IMR-90 (cell line): ENCODE data around the gene BCAS1.

Experiments used
- BHLHE40 ChIP-seq: fragments of 150-350 bp; IDR thresholded peaks from 2 replicates; pipeline ENCODE4 v1.6.1; 2016; ENCODE audit warnings: mild to moderate bottlenecking, low read depth, low read length
- CEBPB ChIP-seq: IDR thresholded peaks from 2 replicates; pipeline ENCODE4 v1.6.1; 2012; ENCODE audit warnings: low read depth, low read length, improper control_type of control experiment
- CHD1 ChIP-seq: IDR thresholded peaks from 2 replicates; pipeline ENCODE4 v1.6.1; 2012; ENCODE audit warnings: low read depth, low read length, improper control_type of control experiment
- CTCF ChIP-seq: conservative IDR thresholded peaks from 2 replicates; pipeline ENCODE4 v1.5.1; 2012; ENCODE audit warnings: mild to moderate bottlenecking, low read depth, low read length, improper control_type of control experiment
- FOS ChIP-seq: fragments of 150-350 bp; IDR thresholded peaks from 2 replicates; pipeline ENCODE4 v1.6.1; 2016; ENCODE audit warnings: low read depth, low read length
- MAFK ChIP-seq: IDR thresholded peaks from 2 replicates; pipeline ENCODE4 v1.6.1; 2012; ENCODE audit warnings: low read depth, low read length, improper control_type of control experiment
- MXI1 ChIP-seq: IDR thresholded peaks from 2 replicates; pipeline ENCODE4 v1.6.1; 2012; ENCODE audit warnings: low read depth, mild to moderate bottlenecking, low read length, moderate library complexity, borderline replicate concordance
- POLR2A ChIP-seq: IDR thresholded peaks from 2 replicates; pipeline ENCODE4 v1.6.1; 2012; ENCODE audit warnings: mild to moderate bottlenecking, low read depth, low read length
- RAD21 ChIP-seq: IDR thresholded peaks from 2 replicates; pipeline ENCODE4 v1.6.1; 2012; ENCODE audit warnings: low read length, improper control_type of control experiment
- RCOR1 ChIP-seq: IDR thresholded peaks from 2 replicates; pipeline ENCODE4 v1.6.1; 2012; ENCODE audit warnings: mild to moderate bottlenecking, low read length, improper control_type of control experiment; ENCODE audit not compliant: insufficient replicate concordance
- RFX5 ChIP-seq: IDR thresholded peaks from 2 replicates; pipeline ENCODE4 v1.8.0; 2012; ENCODE audit warnings: low read depth, mild to moderate bottlenecking, low read length, moderate library complexity
- SMC3 ChIP-seq: fragments of 150-350 bp; IDR thresholded peaks from 2 replicates; pipeline ENCODE4 v1.6.1; 2016; ENCODE audit warnings: low read depth, mild to moderate bottlenecking, antibody characterized with exemption, low read length, moderate library complexity
- USF2 ChIP-seq: fragments of 150-350 bp; IDR thresholded peaks from 2 replicates; pipeline ENCODE4 v1.6.1; 2017; ENCODE audit warnings: mild to moderate bottlenecking, antibody characterized with exemption, low read length, low read depth

- TF ChIP-seq CTCF (no peak), RAD21 (no peak), POLR2A (no peak), BHLHE40 (no peak), FOS (no peak), MXI1 (no peak), RFX5 (no peak), RCOR1 (no peak), MAFK (no peak), SMC3 (no peak), CEBPB (no peak), USF2 (no peak), CHD1 (no peak)
Observed at GRCh38 chr20:54042021-54042420, 28.4 kb downstream of the BCAS1 start.
